HepG2 (cell line): ENCODE measurements around the gene NEURL2. TPM values are rescaled to one million over a fixed set of nuclear protein-coding genes. Genes with fewer than 3 reads are reported as not detected.

Experiments used
- CEBPG ChIP-seq: IDR thresholded peaks from 2 replicates; pipeline ENCODE4 v1.6.1; 2016
- FIP1L1 ChIP-seq: fragments of 200-400 bp; formaldehyde crosslinking; IDR thresholded peaks from 2 replicates; pipeline ENCODE4 v1.6.1; 2018; ENCODE audit warnings: low read depth, mild to moderate bottlenecking, low read length, moderate library complexity, borderline replicate concordance; ENCODE audit not compliant: insufficient read depth
- KAT8 ChIP-seq: IDR thresholded peaks from 2 replicates; pipeline ENCODE4 v1.6.1; 2016; ENCODE audit warnings: missing genetic modification reagents, missing compliant biosample characterization
- NFKB2 ChIP-seq: sonication (generic); formaldehyde crosslinking; IDR thresholded peaks from 2 replicates; pipeline ENCODE4 v1.4.0; 2020; ENCODE audit warnings: missing genetic modification reagents, borderline replicate concordance
- PHF5A ChIP-seq: IDR thresholded peaks from one replicate; pipeline ENCODE4 v1.6.1; 2018; ENCODE audit warnings: low read depth, missing genetic modification reagents; ENCODE audit not compliant: unreplicated experiment
- PHF8 ChIP-seq: sonication (generic); formaldehyde crosslinking; IDR thresholded peaks from 2 replicates; pipeline ENCODE4 v1.5.0; 2020; ENCODE audit warnings: missing genetic modification reagents
- RELA ChIP-seq: sonication (generic); formaldehyde crosslinking; IDR thresholded peaks from 2 replicates; pipeline ENCODE4 v1.4.0; 2020; ENCODE audit warnings: missing genetic modification reagents
- SRSF1 ChIP-seq: fragments of 200-400 bp; formaldehyde crosslinking; optimal IDR thresholded peaks from 2 replicates; pipeline ENCODE3; 2017; ENCODE audit warnings: mild to moderate bottlenecking, low read depth, low read length, moderate library complexity
- STAG1 ChIP-seq: sonication (generic); formaldehyde crosslinking; IDR thresholded peaks from 2 replicates; pipeline ENCODE4 v1.4.0; 2020; ENCODE audit warnings: missing genetic modification reagents
- TERF1 ChIP-seq: sonication (generic); formaldehyde crosslinking; IDR thresholded peaks from 2 replicates; pipeline ENCODE4 v1.8.0; 2022; ENCODE audit warnings: mild to moderate bottlenecking, missing genetic modification reagents, moderate library complexity
- TIGD3 ChIP-seq: sonication (generic); formaldehyde crosslinking; IDR thresholded peaks from 2 replicates; pipeline ENCODE4 v1.5.1; 2020; ENCODE audit warnings: mild to moderate bottlenecking, missing genetic modification reagents, borderline replicate concordance
- ZNF180 ChIP-seq: sonication (generic); formaldehyde crosslinking; IDR thresholded peaks from 2 replicates; pipeline ENCODE4 v1.4.0; 2020; ENCODE audit warnings: low read depth, missing genetic modification reagents, borderline replicate concordance
- ZNF276 ChIP-seq: sonication (generic); formaldehyde crosslinking; IDR thresholded peaks from 2 replicates; pipeline ENCODE4 v1.4.0; 2020; ENCODE audit warnings: mild to moderate bottlenecking, low read depth, missing genetic modification reagents
- ZNF564 ChIP-seq: sonication (generic); formaldehyde crosslinking; IDR thresholded peaks from 2 replicates; pipeline ENCODE4 v1.8.1; 2023; ENCODE audit warnings: mild to moderate bottlenecking, missing genetic modification reagents
- polyA plus RNA-seq, 8 experiments: library from polyadenylated mRNA; depleted of rRNA in 3 of 8; stranded (reverse) in 7 of 8; unstranded in 1 of 8; fragments of >200 nt; fragmentation: Illumina TruSeq in 4 of 8; extraction: Trizol in 4 of 8; gene quantifications; 2 replicates each; pipeline versions ENCODE4 v1.2.1 to v1.2.3, GENCODE V29; 2011 to 2016; ENCODE audit warnings: low read depth in 4 of 8, missing spikeins in 1 of 8, mixed read lengths in 1 of 8; ENCODE audit not compliant: insufficient read depth in 1 of 8
- total RNA-seq, 5 experiments: library from RNA; depleted of rRNA; stranded (reverse); fragments of >200 nt; fragmentation: Illumina TruSeq; extraction: Trizol; gene quantifications; 2 replicates each; pipeline ENCODE4 v1.2.3, GENCODE V29; 2016; ENCODE audit warnings: low read depth in 1 of 5
- TF ChIP-seq, protein P1 (sequence below), 2 experiments: sonication (generic) in 1 of 2; formaldehyde crosslinking in 1 of 2; IDR thresholded peaks; 2 replicates each; pipeline versions ENCODE4 v1.6.1 to v1.9.0; 2014 to 2022; ENCODE audit warnings: antibody characterized with exemption in 1 of 2, borderline replicate concordance in 1 of 2, inconsistent platforms in 1 of 2, low read depth in 1 of 2, missing genetic modification reagents in 1 of 2
- TF ChIP-seq, protein P2 (sequence below): IDR thresholded peaks from 2 replicates; pipeline ENCODE4 v1.6.1; 2016; ENCODE audit warnings: low read depth

The NEURL2 gene
- total and polyA plus RNA-seq, 2 of the 13 experiments (the other 11 are each of a cell fraction or from before 2014, with no cell fraction given) = 7.2 to 9.7 TPM

GRCh38 chr20:45933266-45934045 lies 42.4 kb upstream of the NEURL2 start (continued):
- TF ChIP-seq TIGD3 (CRISPR knock-in tag) (no peak), CEBPG (CRISPR knock-in tag) (peak; percentile 39), FIP1L1 (no peak), KAT8 (CRISPR knock-in tag) (peak; percentile 72), TERF1 (CRISPR knock-in tag) (no peak), RELA (CRISPR knock-in tag) (peak; percentile 47; the same call in 1 of the 2 replicates), PHF5A (peak; percentile 76), ZNF564 (0 out of 2 replicates have a peak, but pooled peaks have one; percentile 18), PHF8 (CRISPR knock-in tag) (no peak), ZNF180 (0 out of 2 replicates have a peak, but pooled peaks have one; percentile 17), ZNF276 (CRISPR knock-in tag) (peak; percentile 81), STAG1 (peak; percentile 77), SRSF1 (peak; percentile 22), NFKB2 (CRISPR knock-in tag) (peak; percentile 50; the same call in 1 of the 2 replicates)
- TF ChIP-seq, protein P1, sequence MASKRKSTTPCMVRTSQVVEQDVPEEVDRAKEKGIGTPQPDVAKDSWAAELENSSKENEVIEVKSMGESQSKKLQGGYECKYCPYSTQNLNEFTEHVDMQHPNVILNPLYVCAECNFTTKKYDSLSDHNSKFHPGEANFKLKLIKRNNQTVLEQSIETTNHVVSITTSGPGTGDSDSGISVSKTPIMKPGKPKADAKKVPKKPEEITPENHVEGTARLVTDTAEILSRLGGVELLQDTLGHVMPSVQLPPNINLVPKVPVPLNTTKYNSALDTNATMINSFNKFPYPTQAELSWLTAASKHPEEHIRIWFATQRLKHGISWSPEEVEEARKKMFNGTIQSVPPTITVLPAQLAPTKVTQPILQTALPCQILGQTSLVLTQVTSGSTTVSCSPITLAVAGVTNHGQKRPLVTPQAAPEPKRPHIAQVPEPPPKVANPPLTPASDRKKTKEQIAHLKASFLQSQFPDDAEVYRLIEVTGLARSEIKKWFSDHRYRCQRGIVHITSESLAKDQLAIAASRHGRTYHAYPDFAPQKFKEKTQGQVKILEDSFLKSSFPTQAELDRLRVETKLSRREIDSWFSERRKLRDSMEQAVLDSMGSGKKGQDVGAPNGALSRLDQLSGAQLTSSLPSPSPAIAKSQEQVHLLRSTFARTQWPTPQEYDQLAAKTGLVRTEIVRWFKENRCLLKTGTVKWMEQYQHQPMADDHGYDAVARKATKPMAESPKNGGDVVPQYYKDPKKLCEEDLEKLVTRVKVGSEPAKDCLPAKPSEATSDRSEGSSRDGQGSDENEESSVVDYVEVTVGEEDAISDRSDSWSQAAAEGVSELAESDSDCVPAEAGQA (IDR thresholded peaks at IDR 0.05; ENCODE audit: low read depth) = peak; percentile 29; the same call in 1 of the 2 replicates
- TF ChIP-seq, protein P1 (CRISPR knock-in tag; IDR thresholded peaks at IDR 0.05; ENCODE audit: borderline replicate concordance) = 0 out of 2 replicates have a peak, but pooled peaks have one; percentile 70
- TF ChIP-seq, protein P2, sequence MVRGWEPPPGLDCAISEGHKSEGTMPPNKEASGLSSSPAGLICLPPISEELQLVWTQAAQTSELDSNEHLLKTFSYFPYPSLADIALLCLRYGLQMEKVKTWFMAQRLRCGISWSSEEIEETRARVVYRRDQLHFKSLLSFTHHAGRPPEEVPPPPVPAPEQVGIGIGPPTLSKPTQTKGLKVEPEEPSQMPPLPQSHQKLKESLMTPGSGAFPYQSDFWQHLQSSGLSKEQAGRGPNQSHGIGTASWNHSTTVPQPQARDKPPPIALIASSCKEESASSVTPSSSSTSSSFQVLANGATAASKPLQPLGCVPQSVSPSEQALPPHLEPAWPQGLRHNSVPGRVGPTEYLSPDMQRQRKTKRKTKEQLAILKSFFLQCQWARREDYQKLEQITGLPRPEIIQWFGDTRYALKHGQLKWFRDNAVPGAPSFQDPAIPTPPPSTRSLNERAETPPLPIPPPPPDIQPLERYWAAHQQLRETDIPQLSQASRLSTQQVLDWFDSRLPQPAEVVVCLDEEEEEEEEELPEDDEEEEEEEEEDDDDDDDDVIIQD (CRISPR knock-in tag) = 0 out of 2 replicates have a peak, but pooled peaks have one; percentile 35
